HFF-Myc (cell line): ENCODE measurements around the gene MED10.

Experiments used
- DNase-seq: peaks from one replicate; pipeline ENCODE4 v3.0.0-alpha.2; 2011; ENCODE audit warnings: low read depth; ENCODE audit errors: extremely low read depth
- H3K4me3 ChIP-seq: replicated peaks from 2 replicates; pipeline ENCODE4 v1.5.1; 2011; ENCODE audit warnings: low read depth, mild to moderate bottlenecking, control low read depth, low read length
- TF ChIP-seq, protein P1 (sequence below): IDR thresholded peaks from 2 replicates; pipeline ENCODE4 v1.5.1; 2012; ENCODE audit warnings: mild to moderate bottlenecking, low read depth, low read length, control low read depth; ENCODE audit errors: missing control alignments

MED10 gene

GRCh38 chr5:6387970-6388369, 9.6 kb upstream of the MED10 start:
- TF ChIP-seq, protein P1, sequence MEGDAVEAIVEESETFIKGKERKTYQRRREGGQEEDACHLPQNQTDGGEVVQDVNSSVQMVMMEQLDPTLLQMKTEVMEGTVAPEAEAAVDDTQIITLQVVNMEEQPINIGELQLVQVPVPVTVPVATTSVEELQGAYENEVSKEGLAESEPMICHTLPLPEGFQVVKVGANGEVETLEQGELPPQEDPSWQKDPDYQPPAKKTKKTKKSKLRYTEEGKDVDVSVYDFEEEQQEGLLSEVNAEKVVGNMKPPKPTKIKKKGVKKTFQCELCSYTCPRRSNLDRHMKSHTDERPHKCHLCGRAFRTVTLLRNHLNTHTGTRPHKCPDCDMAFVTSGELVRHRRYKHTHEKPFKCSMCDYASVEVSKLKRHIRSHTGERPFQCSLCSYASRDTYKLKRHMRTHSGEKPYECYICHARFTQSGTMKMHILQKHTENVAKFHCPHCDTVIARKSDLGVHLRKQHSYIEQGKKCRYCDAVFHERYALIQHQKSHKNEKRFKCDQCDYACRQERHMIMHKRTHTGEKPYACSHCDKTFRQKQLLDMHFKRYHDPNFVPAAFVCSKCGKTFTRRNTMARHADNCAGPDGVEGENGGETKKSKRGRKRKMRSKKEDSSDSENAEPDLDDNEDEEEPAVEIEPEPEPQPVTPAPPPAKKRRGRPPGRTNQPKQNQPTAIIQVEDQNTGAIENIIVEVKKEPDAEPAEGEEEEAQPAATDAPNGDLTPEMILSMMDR: no peak
- no peak for DNase-seq
- H3K4me3 ChIP-seq: no peak overlapping the region

DNA sequence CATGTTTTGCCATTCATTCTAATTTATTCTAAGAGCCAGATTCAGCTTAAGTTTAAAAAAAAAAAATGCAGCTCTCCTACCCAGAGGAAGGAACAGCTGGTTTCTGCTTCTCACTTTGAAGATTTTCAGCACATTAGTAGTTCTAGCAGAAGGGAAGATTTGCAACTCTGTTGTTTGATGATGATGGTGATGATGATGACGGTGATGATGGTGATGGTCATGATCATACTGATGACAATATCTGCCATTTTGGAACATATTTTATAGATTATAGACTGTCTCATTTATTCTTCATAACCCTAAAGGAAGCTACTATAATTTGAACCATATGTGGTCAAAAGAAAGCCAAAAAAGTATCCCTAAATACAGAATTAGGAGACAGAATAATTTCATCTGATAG, 7.9 kb upstream of the MED10 start:
- no peak for DNase-seq
- H3K4me3 ChIP-seq: no peak overlapping the region
- TF ChIP-seq, protein P1: no peak

DNA sequence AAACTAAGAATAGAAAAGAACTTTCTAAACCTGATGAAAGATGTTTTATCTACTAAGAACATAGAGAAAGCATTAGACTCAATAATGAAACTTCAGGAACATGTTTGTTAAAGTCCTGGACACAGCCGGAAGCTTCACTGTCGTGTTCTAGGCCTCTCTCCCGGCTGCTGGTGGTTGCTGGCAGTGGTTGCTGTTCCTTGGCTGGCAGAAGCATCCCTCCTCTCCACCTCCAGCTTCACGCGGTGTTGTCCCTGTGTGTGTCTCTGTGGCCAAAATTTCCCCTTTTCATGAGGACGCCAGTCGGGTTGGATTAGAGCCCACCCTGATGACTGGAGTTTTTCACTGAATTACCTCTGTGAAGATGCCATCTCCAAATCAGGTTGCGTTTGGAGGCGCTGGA, 6.5 kb upstream of the MED10 start:
- TF ChIP-seq, protein P1: no peak
- H3K4me3 ChIP-seq: no peak overlapping the region
- DNase-seq: no peak

- TF ChIP-seq, protein P1: no peak
- no peak for DNase-seq
- H3K4me3 ChIP-seq: no peak overlapping the region
Observed at GRCh38 chr5:6383376-6383775, 5.0 kb upstream of the MED10 start.

GRCh38 chr5:6379246-6379645, 899 bp upstream of the MED10 start:
- H3K4me3 ChIP-seq: 0 out of 2 replicates have a peak overlapping the region, but pooled peaks have one; percentile 88
- DNase-seq: no peak
- TF ChIP-seq, protein P1: no peak

DNA sequence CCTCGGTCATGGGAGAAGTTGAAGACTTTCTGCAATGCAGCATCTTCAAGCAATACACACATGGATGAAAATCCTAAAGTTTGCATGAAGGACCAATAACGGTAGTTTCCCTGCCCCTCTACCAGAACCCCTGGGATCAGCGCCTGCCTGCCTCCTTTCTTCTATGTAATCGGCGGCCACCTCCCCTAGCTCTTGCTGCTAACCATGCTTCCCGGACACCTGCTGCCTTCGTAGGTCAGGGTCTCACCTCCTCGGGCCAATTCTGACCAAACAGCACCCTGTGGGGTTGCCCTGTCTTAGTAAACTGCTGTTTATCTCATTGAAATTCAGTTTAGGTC, 388 bp upstream of the MED10 start:
- H3K4me3 ChIP-seq: peak overlapping the region; percentile 88
- DNase-seq: no peak
- TF ChIP-seq, protein P1: no peak

- TF ChIP-seq, protein P1: no peak
- no peak for DNase-seq
Observed at GRCh38 chr5:6377582-6377904, 804 bp downstream of the MED10 start.

More at GRCh38 chr5:6377582-6377904, 804 bp downstream of the MED10 start:
- H3K4me3 ChIP-seq: peak overlapping the region; percentile 88
